SIG-M5 treated with dmso at 0.1 percent for 504 hours (cell line): Measurements from ENCODE around the gene ZNRF3.
A peak's percentile ranks its signal among the peaks of the same experiment; 100 is the strongest.
"Not testable (repeated sequence)": the region's sequence is repeated elsewhere in the genome, so short reads cannot be mapped to it uniquely, and the experiment has no call there.

Experiments used
- DNase-seq: peaks from one replicate; lab custom pipeline; 2025; ENCODE audit not compliant: unreplicated experiment; lab: John Stamatoyannopoulos, UW

Gene ZNRF3

GRCh38 chr22:28882878-28883656 lies at the start of gene ZNRF3:
ZNRF3 (plus strand) TSS chr22:28883572; CDS start chr22:28883767, 195 bp downstream.
- peak; percentile 78 for DNase-seq

- no peak for DNase-seq
Observed at GRCh38 chr22:28835630-28836189, 47.7 kb upstream of the ZNRF3 start.

GRCh38 chr22:28837640-28838039 lies 45.7 kb upstream of the ZNRF3 start:
- DNase-seq, result no peak

GRCh38 chr22:28838971-28839370 lies 44.4 kb upstream of the ZNRF3 start:
- no peak for DNase-seq

- DNase-seq, result peak; percentile 58
Observed at GRCh38 chr22:28841111-28841510, 42.3 kb upstream of the ZNRF3 start.

GRCh38 chr22:28843633-28844032 lies 39.7 kb upstream of the ZNRF3 start:
- no peak for DNase-seq

GRCh38 chr22:28844277-28844676 lies 39.1 kb upstream of the ZNRF3 start:
- DNase-seq, result not testable (repeated sequence)

GRCh38 chr22:28846994-28847393 lies 36.4 kb upstream of the ZNRF3 start:
- no peak for DNase-seq

- DNase-seq, result peak; percentile 35
Observed at GRCh38 chr22:28855355-28856094, 27.8 kb upstream of the ZNRF3 start.

GRCh38 chr22:28856095-28856455 lies 27.3 kb upstream of the ZNRF3 start:
- DNase-seq, result no peak

- no peak for DNase-seq
Observed at GRCh38 chr22:28857288-28857687, 26.1 kb upstream of the ZNRF3 start.

GRCh38 chr22:28864878-28865596 lies 18.3 kb upstream of the ZNRF3 start:
- no peak for DNase-seq

- DNase-seq, result no peak
Observed at GRCh38 chr22:28867191-28867590, 16.2 kb upstream of the ZNRF3 start.

GRCh38 chr22:28868389-28868788 lies 15.0 kb upstream of the ZNRF3 start:
- DNase-seq, result peak; percentile 48

GRCh38 chr22:28869736-28870135 lies 13.6 kb upstream of the ZNRF3 start:
- no peak for DNase-seq

- DNase-seq, result no peak
Observed at GRCh38 chr22:28873183-28873963, 10.0 kb upstream of the ZNRF3 start.

- no peak for DNase-seq
Observed at GRCh38 chr22:28874061-28874460, 9.3 kb upstream of the ZNRF3 start.

- DNase-seq, result no peak
Observed at GRCh38 chr22:28874811-28875320, 8.5 kb upstream of the ZNRF3 start.

- DNase-seq, result no peak
Observed at GRCh38 chr22:28882545-28882877, 861 bp upstream of the ZNRF3 start.

- DNase-seq, result no peak
Observed at GRCh38 chr22:28883657-28883916, 215 bp downstream of the ZNRF3 start.
